ENCODE data around the gene CAPS.
"Not testable (repeated sequence)": the region's sequence is repeated elsewhere in the genome, so short reads cannot be mapped to it uniquely, and the experiment has no call there.

Gene CAPS

DNA sequence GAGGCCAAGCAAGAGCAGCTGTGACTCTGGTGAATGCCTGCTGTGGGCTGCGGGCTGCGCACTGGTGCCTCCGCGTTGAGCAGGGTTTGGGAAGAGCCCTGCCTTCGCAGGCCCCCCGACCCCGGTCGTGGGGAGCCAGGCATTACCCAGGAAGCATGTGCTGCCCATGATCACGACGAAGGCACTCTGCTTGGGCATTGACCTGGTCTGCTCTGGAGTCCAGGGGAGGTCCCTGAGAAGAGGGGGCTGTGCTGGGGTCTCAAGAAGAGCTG lies 44.7 kb downstream of the CAPS start:
- DNase-seq: no peak

DNA sequence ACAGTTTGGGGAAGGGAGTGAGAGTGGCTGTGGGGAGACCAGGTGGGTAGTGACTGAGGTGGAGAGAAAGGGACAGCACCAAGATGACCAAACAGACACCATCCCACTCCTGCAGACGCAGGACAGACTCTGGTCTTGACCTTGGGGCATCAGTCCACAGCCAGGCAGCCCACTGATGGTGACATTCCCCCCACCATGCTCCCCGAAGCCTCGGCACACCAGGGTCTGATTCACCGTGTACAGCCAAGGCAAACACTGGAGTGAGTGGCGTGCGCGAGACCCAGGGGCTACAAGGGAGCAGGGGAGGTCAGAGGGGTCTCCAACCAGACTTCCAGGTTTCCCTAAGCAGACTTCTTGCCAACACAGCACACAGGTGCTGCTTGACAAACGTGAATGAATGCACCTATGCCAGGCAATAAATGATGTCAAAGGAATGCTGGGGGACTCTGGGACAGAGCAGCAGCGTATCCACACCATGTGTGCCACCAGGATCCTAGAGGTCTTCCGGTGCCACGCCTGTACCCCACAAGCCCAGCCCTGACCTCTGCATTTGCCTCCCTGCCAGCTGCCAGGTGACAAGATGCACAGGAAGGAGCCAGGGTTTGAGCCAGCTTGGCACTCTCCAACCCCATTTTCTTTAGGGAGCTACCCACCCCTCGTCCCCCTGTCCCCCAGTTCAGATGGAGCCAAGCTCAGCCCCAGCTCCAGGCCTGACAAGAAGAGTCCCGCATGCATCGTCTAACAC lies 45.4 kb downstream of the CAPS start:
- DNase-seq: no peak

DNA sequence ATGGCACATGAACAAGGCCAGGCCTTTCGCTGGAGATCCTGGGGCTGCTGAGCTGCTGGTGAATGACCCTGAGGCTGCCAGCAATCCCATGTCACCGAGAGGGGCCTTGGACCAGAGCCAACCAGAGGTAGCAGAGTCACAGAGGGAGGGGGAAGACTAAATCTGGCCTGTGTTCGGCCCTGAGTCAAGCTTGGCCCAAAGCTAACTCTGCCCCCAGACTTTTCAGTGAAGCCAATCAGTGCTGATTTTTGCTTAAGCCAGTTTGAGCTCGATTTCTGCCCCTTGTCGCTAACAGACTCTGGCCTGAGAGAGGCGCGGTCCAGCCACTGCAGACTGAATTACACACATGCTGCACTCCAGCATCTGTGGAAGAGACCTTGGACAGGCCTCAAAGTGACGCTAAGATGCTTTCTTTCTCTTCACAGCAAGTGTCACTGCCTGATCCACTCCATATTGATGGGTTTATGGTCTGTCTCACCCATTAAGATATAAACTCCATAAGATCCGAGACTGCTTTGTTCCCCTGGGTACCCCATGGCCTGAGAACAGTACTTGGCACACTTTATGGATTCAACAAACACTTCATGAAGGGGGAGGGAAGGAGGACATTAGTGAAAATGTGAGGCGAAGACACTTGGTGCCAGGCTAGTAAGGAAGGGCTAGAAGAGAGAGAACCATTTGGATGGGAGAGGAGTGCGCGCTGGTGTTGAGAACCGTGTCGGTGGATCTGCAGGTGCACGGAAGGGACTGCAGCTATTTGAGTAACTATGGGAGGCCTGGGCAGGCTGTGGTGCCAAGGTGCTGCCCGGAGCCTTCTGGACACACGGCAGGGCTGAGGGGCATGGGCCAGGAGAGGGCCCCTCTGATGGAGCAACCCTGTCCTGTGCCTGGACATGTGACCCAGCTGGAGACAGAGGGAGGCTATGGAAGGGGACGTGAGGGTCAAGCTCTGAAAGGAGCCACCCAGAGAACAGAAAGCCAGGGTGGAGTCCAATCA lies 46.2 kb downstream of the CAPS start:
- peak; percentile 56 for DNase-seq

DNA sequence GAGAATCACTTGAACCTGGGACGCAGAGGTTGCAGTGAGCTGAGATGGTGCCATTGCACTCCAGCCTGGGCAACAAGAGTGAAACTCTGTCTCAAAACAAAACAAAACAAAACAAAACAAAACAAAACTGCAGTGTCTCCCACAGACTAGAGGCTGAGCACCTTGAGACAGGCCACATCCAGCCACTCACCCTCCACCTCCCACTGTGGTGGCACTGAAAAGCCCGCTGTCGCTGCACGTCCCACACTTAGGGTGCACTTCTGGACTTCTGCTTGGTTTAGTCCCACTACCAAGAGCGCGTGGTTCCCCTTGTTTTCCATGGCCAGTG lies 47.6 kb downstream of the CAPS start:
- DNase-seq: not testable (repeated sequence)

DNA sequence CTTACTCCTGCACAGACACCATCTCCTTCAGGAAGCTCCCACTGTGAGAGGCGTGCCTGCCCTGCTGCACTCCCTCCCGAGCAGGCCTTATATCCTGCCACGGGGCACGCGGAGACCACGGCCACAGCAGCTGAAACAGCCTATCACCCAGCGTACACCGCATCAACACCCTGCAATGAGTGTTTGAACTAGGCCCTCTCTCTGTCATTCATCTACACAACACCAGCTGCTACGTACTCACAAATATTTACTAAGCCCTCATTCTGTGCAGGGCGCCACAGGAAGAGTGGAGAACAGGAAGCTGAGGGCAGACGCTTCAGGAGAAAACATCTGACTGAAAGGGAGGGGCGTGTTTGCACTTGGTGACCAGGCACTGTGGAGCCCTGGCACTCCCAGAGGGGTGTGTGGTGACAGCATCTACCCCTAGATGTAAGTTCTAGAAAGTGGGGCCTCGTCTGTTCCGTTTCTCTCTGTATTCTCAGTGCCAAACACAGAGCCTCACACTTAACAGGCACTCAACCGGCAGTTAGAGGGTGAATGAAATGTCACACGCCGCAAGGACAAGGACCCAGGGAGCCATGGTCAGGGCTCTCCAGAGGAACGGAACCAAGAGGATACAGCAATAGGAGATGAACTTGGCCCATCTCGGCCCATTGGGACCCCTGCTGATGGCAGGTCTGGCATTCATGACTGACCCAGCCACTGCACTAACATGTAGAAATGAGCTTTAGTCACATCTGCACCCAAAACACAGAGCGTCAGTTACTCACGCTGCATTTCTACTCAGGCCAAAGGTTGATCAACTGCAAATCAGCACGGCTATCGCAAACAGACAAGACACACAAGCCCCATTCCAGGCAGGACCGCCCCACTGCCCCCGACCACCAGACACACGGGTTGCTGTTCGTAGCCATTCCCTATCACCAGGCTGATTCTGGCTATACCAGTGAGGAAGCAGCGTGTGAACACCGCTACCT lies 48.2 kb downstream of the CAPS start:
- peak; percentile 98 for DNase-seq

DNA sequence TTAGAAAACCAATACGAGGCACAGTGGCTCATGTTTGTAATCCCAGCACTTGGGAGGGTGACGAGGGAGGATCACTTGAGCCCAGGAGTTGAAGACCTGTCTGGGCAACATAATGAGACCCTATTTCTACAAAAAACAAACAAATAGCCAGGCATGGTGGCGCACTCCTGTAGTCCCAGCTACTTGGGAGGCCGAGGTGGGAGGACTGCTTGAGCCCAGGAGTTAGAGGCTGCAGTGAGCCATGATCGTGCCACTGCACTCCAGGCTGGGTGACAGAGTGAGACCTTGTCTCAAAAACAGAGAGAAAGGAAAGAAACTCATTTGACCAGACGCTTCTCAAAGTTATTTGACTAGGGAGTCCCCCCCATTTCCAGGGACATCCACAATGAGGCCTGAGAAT lies 49.2 kb downstream of the CAPS start:
- DNase-seq: not testable (repeated sequence)

DNA sequence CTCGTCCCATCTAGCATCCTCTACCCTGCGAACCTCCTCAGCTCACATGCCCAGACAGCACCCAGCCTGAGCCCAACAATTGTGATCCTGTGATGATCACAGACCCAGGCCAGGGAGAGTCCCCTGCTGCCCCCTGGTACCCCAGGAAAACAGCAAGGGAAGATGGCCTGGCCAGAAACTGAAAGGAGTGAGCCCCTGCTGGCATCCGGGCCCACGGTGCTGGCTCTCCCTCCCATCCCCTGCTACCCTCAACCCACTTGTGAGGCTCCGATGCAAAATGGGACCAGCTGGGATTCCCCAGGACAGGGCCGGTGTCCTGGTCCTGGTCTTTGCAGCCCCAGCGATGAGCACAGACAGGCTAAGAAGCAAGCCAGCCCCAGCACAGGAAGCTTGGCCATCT lies 49.8 kb downstream of the CAPS start:
- no peak for DNase-seq

DNA sequence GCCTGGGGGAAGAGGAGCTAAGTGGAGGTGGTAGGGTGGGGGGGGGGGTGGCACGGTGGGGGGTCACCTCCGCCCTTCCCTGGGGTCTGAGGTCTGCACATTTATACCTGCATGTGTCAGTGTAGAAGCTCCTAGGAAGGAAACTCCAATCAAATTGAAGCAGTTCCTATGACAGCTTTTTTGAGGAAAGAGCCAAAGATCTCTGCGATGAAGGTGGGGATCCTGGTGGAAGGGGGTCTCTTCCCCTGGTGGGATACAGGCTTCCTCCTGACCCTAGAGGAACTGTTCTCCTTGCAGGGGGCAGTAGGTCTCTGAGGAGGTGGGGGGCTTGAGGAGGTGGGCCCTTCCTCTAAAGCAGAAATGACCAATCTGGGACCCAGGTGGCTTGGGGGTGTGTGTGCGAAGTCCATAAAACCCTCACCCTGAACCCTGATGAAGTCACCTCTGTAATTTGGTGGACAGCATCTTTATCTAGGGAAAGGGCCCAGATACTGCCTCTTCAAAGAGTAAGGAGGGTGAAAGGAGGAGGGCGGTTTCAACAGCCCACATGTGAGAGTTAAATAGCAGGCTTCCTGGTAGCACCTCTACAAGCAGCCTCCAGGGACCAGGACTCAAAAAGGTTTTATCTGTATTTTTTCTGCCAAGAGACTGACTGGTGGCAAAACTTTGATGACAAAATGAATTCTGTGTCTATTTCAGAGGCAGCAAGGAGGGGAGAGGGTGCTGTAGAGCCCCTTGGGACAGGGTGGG lies 50.9 kb downstream of the CAPS start:
- no peak for DNase-seq

All from NCI-H345 (cell line).